ENCODE results near the gene TMEM163.
"Not testable (repeated sequence)": the region's sequence is repeated elsewhere in the genome, so short reads cannot be mapped to it uniquely, and the experiment has no call there.

TMEM163 gene

GRCh38 chr2:134609924-134610513 is 108.8 kb downstream of the TMEM163 start:
- no peak for DNase-seq

- DNase-seq, result no peak
Observed at GRCh38 chr2:134603966-134604365, 114.8 kb downstream of the TMEM163 start.

DNA sequence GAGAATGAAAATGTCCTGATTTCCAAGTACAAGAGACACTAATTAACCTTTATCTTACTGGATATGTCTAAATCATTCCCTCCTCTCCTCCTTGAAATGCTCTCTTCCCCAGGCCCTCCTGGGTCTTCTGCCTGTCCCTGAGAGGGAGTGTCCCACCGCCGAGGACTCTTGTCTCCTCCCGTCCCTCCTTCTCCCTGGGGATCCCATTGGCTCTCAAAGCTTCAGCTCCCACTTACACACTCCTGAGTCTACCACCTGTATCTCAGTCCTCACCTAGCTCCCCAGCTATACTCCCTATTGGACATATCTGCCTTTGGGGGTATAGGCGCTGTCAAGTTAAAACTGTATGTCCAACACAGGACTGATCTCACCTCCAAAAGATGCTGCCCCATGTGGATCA is 116.1 kb downstream of the TMEM163 start:
- DNase-seq, result no peak

GRCh38 chr2:134601264-134601663 is 117.5 kb downstream of the TMEM163 start:
- DNase-seq, result no peak

DNA sequence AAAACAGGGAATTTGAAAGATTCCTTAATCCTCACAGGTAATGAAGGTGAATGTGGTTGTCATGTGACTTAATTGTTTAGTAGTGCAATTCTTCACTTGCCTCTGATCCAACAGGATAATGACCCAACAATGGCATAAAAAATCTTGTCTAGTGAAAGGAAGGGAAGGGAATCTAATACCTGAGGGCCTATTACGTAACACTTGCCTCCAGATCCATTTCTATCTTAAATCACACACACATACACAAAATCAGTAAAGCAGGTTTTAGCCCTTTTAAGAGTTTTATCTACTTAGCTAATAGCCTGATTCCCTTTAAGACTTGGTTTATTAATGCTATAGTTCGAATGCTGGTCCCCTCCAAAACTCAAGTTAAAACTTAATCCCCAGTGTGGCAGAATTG is 118.6 kb downstream of the TMEM163 start:
- DNase-seq, result no peak

GRCh38 chr2:134599236-134599635 is 119.6 kb downstream of the TMEM163 start:
- no peak for DNase-seq

- no peak for DNase-seq
Observed at GRCh38 chr2:134594399-134594798, 124.4 kb downstream of the TMEM163 start.

DNA sequence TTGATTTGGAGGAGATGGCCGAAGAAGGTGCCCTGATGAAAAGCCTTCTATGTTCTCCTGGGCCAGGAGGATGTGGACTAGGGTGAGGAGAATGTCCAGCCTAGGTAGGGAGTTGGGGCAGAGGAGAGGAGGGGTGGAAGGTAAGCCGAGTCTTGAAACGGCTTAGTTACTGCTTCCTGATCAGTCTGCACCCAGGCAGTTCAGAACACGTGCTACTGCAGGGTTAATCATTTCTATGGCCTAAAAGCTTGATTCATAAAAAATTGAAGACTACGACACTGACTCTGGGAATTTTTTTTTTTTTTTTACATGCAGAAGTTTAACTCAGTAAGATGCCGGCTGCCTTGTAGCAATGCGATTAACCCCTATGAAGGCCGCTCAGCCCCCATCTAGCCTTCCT is 125.3 kb downstream of the TMEM163 start:
- no peak for DNase-seq

GRCh38 chr2:134592377-134592776 is 126.4 kb downstream of the TMEM163 start:
- DNase-seq, result no peak

DNA sequence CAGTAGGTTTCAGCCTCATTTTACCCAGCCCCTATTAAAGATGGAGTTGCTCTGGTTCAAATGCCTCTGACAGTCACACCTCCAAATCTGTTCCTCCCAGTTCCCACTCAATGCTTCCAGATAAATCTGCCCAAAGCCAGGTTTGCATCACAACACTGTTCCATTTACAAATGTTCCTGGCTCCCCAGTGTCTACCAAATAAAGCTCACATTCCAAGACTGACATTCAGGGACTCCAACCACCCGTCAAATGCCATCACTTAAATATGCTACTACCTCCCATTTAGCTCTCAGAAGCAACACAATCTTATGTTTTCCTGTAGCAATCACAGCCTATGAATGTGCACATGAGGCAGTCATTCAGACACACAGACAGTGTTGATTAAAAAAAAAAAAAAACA is 127.3 kb downstream of the TMEM163 start:
- DNase-seq, result no peak

- DNase-seq, result no peak
Observed at GRCh38 chr2:134590679-134591078, 128.1 kb downstream of the TMEM163 start.

- not testable (repeated sequence) for DNase-seq
Observed at GRCh38 chr2:134589171-134590083, 129.4 kb downstream of the TMEM163 start.

- DNase-seq, result no peak
Observed at GRCh38 chr2:134588556-134588955, 130.2 kb downstream of the TMEM163 start.

DNA sequence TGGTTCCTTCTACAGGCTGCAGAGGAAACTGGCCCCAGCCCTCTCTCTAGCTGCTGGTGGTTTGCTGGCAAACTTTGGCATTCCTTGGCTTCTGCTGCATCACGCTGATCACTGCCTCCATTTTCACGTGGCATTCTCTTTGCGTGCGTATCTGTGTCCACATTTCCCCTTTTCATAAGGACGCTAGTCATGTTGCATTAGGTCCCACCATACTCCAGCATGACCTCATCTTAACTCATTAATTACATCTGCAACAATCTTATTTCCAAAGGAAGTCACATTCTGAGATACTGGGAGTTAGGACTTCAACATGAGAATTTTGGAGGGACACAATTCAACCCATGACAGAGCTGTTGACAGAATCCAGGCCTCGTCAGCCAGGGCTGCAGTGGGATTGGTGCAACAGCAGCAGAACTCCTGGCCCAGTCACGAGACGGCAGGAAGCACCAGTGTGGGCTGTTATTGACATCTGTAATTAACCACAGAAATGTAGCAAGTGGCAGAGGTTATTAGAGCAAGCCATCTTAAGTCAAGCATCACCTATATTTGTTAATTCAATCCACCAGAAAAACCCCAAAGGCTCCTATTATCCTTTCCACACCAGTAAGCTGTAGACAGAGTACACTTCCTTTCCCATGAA is 132.4 kb downstream of the TMEM163 start:
- DNase-seq, result no peak

GRCh38 chr2:134583997-134584520 is 134.7 kb downstream of the TMEM163 start:
- DNase-seq, result no peak

GRCh38 chr2:134583462-134583861 is 135.3 kb downstream of the TMEM163 start:
- DNase-seq, result no peak

DNA sequence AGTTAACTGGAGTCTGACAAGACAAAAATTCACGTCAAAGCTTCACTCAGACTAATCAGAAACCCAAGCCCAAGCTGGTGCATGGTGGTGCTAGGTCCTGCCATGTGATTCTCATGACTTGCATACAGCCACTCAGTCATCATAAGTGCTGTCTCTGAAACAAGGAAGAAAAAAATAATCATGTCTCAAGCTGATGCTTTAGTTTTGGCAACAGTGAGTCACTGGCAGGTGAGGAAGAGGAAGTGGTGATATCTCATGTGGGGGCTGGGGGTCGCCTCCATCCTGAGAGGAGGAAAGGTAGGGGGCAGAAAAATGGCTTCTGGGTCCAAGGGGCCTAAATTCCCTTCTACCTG is 136.3 kb downstream of the TMEM163 start:
- no peak for DNase-seq

GRCh38 chr2:134581877-134582546 is 136.8 kb downstream of the TMEM163 start:
- no peak for DNase-seq

- DNase-seq, result no peak
Observed at GRCh38 chr2:134578316-134578715, 140.5 kb downstream of the TMEM163 start.

DNA sequence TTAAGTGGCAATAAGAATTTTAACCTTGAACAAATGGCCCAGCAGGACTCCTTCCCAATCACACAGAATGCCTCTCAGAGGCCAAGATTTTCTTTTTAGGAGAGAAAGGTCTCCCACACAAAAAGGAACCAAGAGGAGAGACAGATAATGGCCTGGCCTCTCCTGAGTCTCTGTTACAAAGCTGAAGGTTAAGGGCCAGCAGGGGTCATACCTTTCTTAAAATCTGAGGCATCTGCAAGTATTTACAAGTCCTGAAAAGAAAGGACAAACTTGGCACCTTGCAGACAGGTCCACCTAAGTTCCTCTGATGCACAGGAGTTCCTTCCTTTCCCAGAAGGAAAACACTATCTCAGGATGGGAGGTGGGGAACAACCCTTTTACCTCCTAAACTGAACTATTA is 142.3 kb downstream of the TMEM163 start:
- no peak for DNase-seq

GRCh38 chr2:134575888-134576287 is 142.9 kb downstream of the TMEM163 start:
- DNase-seq, result no peak

- DNase-seq, result no peak
Observed at GRCh38 chr2:134574611-134575330, 144.0 kb downstream of the TMEM163 start.

DNA sequence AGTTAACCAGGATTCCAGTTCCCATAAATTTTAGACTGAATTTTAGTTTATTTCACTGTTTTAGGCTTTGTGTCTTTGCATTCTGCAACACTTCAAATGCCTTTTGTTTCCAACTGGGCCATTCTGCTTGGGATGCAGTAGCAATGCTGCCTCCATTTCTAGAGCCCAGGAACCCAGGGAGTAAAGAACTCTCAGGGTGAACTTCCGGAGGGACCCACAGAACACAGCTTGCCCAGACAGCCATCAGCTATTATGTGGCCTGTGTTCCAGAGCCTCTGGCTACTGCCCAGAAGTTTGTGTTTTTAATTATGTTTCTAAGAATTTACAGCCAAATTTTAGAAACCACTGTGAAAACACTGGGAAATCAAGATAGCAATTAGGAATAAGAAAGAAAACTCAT is 145.1 kb downstream of the TMEM163 start:
- DNase-seq, result no peak
